ENCODE data around the gene ING5.

ING5 gene

DNA sequence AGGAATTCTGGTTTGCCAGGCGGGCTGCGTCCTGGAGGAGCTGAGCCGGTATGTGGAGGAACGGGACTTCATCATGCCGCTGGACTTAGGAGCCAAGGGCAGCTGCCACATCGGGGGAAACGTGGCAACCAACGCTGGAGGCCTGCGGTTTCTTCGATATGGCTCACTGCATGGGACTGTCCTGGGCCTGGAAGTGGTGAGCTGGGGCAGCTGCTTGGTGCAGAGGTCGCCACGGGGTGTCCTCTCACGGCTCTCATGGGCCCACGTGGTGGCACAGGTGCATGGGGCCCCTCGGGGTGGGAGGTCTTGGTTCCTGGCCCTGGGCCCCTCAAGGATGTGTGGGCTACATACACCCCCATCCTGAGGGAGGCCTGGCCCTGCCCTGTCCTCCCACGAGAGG is 41.8 kb downstream of the ING5 start:
- TF ChIP-seq, protein P1, sequence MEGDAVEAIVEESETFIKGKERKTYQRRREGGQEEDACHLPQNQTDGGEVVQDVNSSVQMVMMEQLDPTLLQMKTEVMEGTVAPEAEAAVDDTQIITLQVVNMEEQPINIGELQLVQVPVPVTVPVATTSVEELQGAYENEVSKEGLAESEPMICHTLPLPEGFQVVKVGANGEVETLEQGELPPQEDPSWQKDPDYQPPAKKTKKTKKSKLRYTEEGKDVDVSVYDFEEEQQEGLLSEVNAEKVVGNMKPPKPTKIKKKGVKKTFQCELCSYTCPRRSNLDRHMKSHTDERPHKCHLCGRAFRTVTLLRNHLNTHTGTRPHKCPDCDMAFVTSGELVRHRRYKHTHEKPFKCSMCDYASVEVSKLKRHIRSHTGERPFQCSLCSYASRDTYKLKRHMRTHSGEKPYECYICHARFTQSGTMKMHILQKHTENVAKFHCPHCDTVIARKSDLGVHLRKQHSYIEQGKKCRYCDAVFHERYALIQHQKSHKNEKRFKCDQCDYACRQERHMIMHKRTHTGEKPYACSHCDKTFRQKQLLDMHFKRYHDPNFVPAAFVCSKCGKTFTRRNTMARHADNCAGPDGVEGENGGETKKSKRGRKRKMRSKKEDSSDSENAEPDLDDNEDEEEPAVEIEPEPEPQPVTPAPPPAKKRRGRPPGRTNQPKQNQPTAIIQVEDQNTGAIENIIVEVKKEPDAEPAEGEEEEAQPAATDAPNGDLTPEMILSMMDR (conservative IDR thresholded peaks at IDR 0.05) = no peak

DNA sequence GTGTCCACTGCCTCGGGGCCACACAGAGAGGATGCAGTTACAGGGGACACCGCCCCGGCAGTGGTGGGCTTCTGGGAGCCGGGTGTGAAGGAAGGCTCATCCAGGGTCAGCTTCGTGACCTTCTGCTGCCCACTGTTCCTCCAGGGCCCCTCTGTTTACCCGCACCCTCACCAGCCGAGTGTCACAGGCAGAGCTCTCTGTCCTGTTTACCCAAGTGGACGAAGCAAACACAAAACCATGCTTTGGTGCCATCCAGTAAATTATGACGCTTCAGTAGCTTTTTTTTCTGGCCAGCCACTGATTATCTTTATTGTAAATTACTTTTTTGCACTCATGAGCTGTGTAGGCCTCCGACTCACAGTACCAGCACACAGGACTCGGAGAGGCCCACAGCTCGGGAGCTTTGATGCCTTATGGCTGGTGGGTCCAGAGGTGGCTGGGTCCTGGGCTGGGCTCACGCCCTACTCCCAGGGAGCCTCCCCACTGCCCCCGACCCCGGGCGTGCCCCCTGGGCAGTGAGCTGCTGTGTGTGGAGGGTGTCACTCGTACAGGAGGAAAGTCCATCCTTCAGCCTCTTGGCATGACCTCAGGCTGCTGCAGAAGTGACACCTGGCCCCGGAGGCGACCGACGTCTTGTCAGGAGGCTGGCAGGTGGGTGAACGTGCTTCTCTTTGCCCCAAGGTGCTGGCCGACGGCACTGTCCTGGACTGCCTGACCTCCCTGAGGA is 42.4 kb downstream of the ING5 start:
- TF ChIP-seq, protein P1 (conservative IDR thresholded peaks at IDR 0.05) = no peak
- H3K27ac ChIP-seq = no peak overlapping the region

More for the DNA sequence above, 41.8 kb downstream of the ING5 start:
- no peak overlapping the region for H3K27ac ChIP-seq

DNA sequence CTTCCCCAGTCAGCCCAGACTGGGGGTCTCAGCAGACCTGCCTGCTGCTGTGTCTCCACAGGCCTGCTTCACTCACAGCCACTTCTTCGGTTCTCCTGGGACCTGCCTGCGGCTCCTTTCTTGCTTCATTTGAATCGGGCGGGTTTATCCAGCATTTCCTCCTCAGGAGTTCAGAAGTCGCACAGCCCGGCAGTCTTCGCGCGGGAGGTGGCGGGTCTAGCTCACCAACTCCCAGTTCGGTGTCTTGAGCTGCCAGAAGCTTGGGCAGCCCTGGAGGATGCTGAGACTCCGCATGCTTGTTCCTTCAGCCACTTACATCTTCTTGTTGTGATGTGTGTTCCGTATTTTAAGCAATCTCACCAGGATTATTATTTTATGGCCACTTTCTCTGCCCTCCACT is 43.4 kb downstream of the ING5 start:
- TF ChIP-seq, protein P1 (conservative IDR thresholded peaks at IDR 0.05) = no peak
- no peak overlapping the region for H3K27ac ChIP-seq

DNA sequence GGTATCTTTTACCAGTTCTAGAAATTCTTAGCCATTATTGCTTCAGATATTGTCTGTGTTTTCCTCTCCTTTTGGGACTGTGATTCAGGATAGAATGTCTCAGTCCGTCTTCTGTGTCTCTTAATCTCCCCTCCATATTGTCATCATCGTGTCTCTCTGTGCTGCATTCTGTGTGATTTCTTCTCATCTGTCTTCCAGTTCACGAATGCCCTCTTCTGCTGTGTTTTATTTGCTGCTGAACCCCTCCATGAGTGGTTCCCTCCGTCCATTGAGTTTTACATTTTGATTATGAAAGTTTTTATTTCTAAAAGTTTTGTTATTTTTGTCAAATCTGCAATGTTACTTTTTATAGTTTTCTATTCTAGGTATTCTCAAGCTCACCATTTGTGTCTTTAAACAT is 44.2 kb downstream of the ING5 start:
- TF ChIP-seq, protein P1 (conservative IDR thresholded peaks at IDR 0.05) = no peak
- H3K27ac ChIP-seq = no peak overlapping the region

DNA sequence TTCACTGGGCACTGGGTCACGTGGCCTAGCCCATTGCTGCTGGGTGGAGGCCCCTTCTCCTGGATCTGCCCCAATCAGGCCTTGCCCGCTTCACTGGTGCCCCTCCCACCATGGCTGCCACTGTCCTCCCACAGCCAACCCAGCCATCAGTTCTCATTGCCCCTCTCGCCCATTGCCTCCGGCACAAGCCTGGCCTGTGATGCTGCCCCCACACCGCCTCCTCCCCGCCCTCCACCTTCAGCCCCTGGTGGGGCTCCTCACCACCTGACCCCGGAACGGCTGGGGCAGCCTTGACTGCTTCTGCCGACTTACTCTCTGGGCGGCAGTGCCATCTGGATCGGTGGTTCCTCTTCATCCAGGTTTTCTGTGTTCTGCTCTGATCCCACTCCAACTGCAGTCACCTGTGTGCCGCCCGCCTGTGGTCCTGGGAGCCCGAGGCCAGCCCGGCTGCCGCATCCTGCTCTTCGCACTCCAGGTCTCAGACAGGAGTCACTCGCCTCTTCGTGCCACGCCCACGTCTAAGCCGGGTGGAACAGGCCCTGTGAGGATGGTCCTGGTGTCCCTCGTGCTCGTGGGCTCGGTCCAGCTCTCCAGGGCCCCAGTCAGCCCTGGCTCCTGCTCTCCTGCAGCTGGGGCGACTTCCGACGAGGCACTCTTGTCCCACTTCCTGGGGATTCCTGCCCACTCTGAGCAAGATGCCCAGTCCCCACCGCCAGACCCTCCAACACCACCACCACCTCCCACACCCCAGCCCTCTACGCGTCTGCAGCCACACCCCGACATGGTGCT is 46.8 kb downstream of the ING5 start:
- TF ChIP-seq, protein P1 (conservative IDR thresholded peaks at IDR 0.05) = no peak
- H3K27ac ChIP-seq = no peak overlapping the region

DNA sequence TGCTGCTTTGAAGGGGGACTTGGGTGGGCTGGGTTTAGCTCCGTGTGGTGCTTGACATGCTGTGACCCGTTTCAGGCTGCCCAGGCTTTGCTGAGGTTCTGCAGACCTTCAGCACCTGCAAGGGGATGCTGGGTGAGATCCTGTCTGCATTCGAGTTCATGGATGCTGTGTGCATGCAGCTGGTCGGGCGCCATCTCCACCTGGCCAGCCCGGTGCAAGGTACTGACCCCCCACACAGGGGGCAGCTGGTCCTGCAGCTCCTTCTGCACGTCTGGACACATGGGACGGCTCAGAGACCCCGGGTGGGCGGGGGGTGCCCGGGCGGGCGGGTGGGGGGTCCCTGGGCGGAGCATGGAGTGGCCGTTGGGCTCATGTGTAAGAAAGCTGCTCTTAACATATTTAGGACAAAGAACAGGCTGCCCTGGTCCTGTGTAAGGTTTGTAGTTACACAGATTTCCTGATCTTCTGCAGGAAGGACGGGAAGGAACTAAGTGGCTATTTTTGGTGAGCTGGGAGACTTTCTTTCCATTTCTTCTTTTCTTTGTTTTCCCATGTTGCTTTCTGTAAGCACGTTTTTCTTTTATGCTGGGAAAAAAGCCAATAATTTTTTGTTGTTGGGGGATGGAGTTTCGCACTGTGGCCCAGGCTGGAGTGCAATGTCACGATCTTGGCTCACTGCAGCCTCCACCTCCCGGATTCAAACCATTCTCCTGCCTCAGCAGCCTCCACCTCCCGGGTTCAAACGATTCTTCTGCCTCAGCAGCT is 48.4 kb downstream of the ING5 start:
- TF ChIP-seq, protein P1 (conservative IDR thresholded peaks at IDR 0.05) = no peak

DNA sequence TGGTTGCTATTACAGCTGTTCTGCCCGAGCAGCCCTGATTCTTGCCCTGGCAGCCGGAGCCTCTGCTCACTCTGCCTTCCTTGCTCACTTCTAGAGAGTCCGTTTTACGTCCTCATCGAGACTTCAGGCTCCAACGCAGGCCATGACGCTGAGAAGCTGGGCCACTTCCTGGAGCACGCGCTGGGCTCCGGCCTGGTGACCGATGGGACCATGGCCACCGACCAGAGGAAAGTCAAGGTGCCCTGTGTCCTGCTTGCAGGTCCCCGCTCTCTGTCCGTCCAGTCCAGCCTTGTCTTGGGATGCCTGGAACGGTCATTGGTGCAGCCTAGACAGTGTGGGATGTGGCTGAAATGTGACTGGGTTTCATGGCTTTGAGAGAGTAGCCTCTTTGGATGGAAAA is 49.3 kb downstream of the ING5 start:
- no peak overlapping the region for H3K27ac ChIP-seq
- TF ChIP-seq, protein P1 (conservative IDR thresholded peaks at IDR 0.05) = no peak

More for the DNA sequence above, 48.4 kb downstream of the ING5 start:
- H3K27ac ChIP-seq = no peak overlapping the region
